Stimulated activated CD8-positive, alpha-beta memory T cell treated with anti-CD3 and anti-CD28 coated beads, Interleukin-7, amount 100 ng/mL, for 48 hours (primary cell): ENCODE data around the gene FBXO8.

Experiments
- DNase-seq, 2 donors: peaks; one replicate each; pipeline ENCODE4 v3.0.0-alpha.2; 2020; ENCODE audit warnings: low read depth in 1 of 2; ENCODE audit errors: extremely low read depth in 1 of 2

Gene FBXO8

DNA sequence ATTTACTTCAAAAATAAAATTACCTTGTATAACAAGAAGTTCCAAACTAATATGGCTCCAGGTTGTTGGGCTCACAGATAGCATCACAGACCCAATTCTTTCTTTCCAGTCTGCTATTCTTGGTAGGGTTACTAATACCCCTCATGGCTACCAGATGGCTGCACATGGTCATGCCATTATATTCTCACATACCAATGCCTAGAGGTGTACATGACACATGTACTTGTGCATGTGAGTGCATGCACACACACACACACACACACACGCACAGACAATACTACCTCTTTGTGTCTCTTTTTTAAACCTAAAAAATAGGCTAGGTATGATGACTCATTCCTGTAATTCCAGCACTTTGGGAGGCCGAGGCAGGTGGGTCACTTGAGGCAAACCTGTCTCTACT is 31.1 kb downstream of the FBXO8 start:
- no peak for DNase-seq

DNA sequence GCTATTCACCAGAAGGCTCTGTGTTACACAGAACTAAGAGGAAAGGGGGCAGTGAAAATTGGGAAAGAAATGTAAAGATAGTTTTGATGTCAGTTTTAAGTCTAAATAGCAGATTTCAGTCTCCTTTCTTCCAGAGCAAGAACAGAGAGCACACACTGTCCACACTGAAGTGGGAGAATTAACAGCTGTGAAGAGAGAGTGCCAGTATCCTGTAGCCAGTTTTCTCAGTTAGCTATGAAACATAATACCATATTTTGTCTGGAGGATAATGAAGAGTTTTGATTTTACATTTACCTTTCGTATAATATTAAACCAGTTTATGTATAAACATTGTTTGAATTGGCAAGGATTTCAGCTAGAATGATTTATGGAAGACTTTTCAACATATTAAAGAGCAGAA is 35.1 kb downstream of the FBXO8 start:
- DNase-seq, result no peak

DNA sequence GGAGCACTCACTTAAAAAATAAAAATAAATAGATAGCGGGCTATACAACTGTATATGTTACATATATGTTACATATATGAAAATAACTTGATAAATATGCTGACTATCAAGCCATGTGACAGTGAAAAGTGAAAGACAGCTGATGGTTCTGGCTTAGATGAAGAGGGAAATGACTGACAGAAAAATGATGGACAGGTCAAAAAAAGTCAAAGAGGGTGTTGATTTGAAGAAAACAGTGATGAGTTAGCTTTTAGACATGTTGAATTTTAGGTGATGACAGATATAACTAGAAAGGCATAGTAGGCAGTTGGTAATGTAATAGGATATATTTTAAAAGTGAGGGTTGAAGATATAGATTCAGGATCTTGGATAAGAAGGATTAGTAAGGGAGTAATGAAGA is 37.8 kb downstream of the FBXO8 start:
- DNase-seq, result no peak

DNA sequence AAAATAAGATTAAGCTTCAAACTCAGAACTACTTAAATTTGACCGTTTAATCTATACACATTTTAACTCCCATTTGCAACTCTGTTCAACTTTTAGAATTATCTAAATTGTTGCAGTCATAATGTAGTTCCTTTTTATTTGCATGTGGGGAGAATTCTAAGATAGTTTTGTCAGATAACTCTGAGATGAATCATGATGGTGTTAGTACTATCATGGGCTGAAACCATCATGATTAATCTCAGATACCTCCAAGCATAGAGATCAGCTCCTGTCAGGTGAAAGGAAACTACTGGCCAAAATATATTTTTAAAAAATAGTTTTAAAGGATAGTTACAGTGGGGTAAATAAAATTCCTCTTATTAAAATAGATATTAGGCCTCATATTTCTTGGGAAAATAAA is 39.0 kb downstream of the FBXO8 start:
- no peak for DNase-seq

DNA sequence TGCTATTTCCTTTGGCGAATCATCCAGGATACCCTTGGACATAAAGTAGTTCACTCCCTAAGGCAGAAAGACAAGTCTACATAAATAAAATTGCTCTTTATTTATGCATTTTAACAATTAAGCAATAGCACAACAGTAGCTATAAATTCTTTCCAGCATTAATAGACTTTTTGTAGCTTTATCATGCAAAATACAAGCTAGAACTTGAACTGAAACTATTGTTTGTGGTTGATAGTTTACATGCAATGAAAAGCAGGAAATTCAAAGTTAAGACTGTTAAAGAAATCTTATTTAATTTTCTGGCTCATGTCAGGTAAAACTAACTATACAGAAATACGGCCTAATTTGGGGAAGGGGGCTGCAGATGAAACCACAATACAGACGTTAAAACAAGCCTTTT is 42.3 kb downstream of the FBXO8 start:
- DNase-seq, result no peak

DNA sequence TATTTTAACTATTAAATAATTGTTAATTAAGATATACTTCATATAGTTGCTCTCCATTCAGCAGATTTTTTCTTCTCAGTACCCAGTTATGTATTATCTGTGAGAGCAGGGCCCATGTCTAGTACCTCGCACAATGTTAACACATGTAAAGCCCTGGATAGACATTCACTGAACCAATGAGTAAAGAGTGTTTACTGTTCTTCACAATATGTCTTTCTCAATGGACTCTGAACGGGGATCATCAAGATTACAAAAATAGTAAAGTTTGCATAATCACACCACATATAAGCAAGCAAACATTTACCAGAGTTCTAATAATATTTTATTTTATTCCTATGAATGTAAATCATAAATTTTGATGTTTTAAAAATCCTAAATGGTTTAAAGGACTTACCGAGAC is 47.1 kb downstream of the FBXO8 start:
- DNase-seq, result no peak

DNA sequence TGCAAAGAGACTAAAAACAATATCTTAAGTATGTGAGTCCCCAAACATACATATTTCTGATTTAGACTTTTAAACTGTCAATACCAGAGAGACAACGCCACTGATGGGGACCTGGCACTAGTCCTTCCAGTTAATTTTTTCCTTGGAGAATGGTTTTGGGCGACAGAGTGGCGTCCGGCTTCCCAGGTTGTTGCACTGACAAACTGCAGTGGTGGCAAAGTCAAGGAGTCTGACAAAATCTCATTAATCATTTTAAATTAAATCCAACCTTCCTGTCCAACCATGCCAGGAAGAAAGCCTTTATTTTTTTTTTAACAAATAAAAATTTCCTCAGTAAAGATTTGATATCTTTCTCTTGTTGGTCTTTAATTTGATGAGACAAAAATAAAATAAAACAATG is 52.8 kb downstream of the FBXO8 start:
- no peak for DNase-seq

DNA sequence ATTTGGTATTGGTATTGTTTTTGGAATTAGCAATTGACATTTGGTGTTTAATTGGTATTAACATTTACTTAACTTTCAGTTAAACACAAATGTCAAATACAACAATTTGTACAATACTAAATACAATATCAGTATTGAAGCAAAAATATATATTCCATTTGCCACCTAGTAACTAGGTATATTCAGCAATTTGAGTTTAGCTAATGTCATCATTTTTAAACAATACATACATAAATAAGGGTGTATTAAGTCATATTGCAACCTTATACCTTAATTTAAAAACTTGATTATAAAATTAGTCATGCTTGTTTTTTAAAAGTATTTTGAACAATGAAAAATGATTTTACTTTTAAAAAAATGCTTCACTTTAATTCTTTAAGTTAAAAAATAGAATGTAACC is 53.3 kb downstream of the FBXO8 start:
- no peak for DNase-seq

DNA sequence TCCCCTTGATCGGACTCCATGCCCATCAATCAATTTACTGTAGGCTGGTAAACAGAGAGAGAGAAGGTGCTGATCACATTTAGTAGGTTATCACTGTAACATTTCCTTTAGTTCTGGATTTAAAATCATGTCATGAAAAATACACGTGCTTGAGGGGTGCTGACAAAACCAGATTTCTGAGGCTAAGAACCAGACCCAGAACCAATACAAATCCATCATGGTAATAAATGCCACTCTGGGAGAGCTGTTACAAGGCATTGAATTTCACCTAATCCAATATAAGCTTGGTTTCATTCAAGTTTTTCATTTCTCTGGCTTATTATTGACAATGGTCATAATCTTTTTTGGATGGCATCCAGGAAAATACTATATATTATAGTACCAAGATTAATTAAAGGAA is 54.5 kb downstream of the FBXO8 start:
- DNase-seq, result no peak

DNA sequence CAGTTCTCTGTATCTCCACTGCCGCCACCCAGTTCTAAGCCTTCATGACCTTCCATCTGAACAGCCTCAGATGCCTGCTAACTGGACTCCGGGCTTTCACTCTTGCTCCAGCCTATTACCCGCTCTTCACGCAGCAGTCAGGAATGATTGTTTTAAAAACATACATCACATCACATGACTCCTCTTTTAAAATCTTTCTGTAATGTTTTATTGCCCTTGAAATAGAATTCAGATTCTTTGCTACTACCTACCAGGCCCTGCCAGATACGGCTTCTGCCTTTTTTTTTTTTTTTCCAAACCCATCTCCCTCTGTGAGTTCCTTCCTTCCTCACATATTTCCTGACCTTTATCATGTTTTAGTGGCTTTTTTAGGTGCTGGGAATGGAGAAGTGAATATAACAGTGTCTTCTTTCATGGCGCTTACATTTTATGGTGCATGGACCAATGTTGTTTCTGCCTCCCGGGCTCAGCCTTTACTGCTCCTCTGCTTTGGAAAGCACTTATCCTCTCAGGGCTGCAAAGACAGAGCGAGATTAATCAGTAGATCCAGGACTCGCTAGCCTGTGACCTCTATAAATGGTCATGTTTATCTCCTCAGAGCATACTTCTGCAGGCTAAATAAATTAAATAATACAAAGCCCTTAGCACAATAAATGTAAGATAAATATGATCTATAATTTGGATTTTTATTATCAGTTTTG is 58.0 kb downstream of the FBXO8 start:
- no peak for DNase-seq

DNA sequence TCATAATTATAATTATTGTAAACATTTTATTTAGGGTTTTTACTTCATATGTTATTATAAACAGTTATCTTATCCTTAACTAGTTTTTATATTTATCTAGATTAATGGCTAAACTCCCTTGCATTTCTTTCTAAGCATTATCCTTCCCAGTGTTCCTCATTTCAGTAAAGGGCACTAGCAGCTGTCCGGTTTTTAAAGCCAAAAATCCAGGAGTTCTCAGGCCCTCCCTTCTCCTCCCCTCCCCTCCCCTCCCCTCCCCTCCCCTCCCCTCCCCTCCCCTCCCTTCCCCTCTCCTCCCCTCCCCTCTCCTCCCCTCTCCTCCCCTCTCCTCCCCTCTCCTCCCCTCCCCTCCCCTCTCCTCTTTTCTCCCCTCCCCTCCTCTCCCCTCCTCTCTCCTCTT is 58.9 kb downstream of the FBXO8 start:
- no peak for DNase-seq

DNA sequence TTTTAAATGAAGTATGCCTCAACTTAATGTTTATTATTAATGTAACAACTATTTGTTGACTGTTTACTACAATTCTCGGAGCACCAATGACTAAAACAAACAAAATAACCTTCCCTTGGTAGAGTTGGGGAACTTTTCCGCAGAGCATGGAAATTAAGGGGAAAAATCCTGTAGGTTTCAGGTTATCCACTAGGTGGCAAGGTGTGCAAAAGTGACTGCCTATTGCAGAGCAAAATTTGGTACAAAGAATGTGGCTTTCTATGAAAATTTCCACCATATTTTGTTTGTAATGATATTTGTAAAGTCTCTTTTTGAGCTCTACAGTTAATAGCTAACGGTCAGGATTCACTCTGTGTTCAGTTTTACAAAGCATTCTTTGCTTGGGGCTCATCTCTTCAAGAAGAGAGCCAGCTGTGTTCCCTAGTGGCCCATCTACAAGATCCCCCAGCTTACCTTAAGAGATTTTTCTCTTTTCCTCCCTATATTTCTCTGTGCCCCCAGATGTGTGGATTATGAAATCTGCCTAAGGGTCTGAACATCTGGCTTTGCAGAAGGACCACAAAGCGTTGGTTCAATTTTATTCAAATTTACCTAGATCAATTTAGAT is 61.1 kb downstream of the FBXO8 start:
- DNase-seq, result no peak

DNA sequence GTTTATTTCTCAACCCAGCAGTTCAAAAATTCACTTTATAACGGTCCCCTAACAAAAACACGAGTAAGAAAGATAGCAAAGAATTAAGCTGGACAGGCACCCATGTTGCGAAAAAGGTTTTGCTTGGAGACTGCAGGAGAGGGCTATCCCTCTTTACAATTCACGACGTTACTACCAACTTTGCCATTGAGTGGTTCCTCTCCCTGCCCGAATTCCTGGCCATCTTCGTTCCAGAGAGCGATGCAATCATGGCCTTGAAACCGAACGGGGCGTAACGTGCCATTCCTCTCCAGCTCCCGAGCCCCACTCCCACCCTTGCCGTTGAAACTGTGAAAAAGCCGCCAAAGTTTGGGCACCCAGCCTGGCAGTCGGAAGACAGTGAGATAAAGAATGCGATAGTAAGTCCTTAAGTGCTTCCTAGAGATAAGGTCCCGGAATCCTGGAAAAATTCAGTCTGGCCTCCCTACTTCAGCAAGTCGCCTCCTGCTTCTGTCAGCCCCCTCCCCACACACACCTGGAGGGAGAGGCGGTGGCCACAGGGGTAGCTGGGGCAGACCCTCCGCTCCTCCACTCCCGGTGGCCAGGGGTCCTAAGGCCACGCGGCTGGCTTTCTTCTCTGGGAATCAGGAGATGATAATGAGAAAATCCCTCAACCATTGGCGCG is 65.2 kb downstream of the FBXO8 start:
- no peak for DNase-seq

DNA sequence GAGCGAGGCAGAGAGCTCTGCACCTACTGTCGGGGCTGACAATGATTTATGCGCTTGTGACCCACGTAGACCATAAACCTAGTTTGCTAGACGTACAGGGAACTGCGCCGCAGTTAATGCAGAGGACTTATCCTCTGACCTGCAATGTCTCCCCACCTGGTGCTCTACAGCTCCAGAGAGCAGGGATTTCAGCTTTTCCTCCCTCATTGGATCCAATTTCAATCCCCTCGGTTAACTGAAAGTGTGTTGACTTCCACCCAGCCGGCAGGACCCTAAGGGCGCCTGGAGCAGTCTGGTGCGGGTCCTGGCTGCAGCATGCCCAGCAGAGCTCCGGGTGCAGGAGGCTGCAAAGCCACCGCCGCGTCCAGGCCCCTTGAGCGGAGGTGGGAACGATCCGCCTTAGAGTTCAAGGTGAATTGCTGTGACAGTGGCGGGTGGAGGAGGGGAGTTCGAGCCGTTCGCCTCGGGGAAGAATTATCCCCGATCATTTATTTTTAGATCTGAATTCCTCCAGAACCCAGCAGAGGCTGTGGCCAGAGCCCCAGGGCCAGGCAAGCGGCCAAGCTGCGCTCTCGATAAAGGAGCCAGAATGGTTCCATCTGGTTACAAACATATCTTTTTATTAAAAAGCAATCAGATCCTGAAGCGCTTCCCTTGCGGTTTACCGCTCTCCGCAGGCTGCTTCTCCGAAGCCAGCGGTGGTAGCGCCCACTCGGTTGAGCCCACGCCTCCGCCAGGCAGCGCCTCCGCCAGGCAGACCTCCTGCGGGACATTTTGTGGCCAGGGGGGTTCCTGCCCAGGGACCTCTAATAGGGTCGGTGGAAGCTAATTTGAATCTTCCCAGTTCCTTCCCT is 66.0 kb downstream of the FBXO8 start:
- no peak for DNase-seq

DNA sequence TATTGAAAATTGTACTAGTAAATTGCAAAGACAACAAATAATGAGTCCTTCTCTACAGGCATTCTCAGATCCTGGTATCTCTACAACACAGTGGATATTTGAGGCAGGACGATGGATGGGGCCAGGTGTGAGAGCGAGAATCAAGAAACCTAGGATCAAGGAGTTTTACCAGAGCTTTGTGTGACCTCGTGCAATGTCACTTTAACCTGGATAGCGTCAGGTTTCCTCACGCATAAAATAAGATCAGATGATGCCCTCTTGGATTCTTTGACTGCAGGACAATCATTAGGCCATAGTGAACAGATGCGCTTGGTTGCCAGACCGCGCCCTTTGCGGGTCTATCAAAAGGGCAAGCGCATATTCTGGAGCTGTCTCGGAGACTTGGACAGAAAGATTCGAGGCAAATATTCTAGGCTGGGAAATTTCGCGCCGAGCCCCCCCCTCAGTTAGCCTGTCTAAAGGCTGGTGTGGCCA is 66.6 kb downstream of the FBXO8 start:
- no peak for DNase-seq

DNA sequence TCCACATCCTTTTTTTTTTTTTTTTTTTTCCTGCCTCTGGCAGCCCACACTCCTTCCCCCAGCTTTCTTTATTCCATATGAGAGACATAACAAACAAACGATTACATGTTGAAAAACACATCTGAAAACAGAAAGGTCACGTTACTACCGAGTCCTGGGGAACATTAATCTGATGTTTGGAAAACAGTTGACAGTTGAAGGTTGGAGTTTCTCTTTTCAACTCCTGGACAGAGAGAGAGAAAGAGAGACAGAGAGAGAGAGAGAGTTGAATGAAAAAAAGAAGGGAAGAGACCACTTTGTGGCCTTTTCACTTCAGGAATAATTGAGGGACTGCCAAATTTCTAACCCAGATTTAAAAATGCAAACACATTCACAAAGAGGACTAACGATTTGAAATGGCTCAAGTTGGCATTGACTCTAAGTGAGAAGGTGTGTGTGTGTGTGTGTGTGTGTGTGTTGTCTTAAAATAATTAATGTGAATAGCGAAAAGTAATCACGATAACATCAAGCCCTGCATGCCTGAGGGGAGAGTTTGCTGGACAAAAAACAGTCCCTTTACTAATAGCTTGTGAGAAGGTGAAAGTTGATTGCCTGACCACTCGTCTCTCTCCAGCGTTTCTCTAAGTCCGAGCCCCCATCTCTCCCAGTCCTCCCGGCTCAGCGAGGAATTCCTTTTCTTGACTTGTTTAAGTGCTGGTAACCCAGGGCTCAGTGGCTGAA is 67.3 kb downstream of the FBXO8 start:
- DNase-seq, result no peak

DNA sequence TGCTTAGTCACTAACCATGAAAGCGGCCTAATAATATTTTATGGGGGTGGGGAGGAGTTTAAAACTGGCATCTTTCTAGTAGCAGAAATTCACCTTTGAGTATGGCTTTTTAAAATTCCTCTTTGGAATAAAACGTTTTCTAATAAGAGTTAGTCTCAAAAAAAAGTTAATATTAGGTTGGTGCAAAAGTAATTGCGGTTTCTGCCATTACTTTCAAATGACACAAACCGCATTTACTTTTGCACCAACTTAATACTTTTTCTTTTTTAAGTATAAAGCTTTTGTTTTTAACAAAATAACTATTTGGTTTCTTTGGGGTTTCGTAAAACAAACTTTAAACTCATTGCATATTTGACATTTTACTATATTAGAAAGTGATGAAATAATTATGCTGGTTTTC is 68.4 kb downstream of the FBXO8 start:
- no peak for DNase-seq

DNA sequence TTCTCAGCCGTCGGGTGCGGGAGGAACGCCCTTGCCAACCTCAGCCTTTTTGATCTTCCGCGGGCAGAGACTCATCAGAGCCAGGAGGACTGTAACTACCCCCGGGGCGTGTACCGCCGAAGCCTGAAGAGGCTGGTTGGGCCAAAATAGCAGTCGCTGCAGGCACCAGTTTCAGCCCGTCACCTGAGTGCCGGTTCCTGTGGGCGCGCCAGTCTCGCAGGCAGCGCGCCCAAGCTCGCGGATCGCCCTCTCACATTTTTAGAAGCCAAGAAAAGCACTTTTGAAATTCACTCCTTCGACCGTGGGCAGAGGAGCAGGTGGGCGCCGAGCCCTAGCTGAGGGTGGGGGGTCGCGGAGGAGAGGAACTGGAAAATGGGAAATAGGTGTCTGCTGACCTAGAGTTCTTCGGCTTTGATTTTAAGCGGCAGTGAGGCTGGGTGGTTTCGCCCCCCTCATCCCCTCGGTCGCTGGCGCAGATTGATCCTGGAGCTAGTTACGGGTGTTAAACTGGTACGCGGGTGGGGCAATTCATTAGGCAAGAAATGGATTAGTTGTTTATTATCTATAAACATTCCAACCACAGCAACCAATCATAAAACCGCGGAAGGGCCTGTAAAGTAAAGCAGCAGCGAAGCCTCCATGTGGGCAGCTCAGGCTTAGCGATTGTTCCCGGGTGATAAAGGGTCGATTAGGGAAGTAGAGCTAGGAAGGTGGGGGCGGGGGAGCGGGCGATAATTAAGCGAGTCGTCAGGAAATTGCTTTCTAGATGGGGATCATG is 69.2 kb downstream of the FBXO8 start:
- no peak for DNase-seq

DNA sequence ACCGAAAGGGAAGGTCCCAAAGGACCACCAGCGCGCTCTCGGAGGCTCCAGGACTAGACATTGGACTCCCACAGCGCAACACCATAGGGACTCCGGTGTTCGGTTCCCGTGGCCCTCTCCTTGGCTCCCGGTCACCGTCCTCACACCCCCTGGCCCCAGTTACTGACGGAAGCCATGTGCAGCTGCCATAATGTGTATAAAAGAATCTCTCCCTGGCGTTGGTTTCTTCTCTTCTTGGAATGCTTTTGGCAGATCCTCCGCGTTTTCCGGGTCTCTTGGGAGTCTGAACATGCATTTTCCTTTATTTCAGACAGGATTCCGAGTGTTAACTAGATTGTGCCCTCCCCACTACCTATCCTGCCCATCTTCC is 69.8 kb downstream of the FBXO8 start:
- no peak for DNase-seq

DNA sequence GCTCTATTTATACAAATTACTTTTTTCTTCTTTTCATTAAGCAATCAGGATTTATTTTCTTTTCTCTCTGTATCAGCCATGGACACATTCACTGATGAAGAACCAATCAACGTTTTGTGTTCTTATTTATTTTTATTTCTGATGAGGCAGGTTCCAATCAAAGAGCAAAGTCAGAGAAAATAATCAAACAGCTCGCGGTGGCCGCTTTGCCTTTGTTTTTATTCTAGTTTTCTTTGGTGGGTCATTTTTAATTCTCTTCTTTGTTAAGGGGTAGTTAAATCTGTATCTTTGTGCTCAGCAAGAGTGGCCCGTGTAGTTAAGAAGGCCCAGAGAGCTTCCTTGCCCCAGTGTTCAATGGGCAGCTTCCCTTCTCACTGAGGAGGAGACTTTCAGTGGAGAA is 71.4 kb downstream of the FBXO8 start:
- DNase-seq, result no peak
